GM12878 (cell line): Measurements from ENCODE around the gene CNRIP1. TPM values are rescaled to one million over a fixed set of nuclear protein-coding genes. Genes with fewer than 3 reads are reported as not detected.

Experiments
- ATAC-seq: fragments of 200-7000 bp; cut with Tn5 transposase; 3 replicates; pipeline ENCODE4 v1.9.1; 2020; ENCODE audit warnings: mild to moderate bottlenecking, moderate library complexity
- BruUV-seq: library from RNA; stranded (reverse); fragments of 400-500 nt; replicated peaks from 2 replicates; lab custom pipeline; 2021; lab: Mats Ljungman, UMichigan
- CTCF ChIA-PET: fragments of 300-600 bp; sonication (Branson Sonifier 250); formaldehyde crosslinking; extraction: SDS; loops from one replicate; lab custom pipeline; 2021; ENCODE audit warnings: inconsistent platforms; lab: Yijun Ruan, JAX
- POLR2A ChIA-PET: fragments of 350-600 bp; formaldehyde crosslinking; extraction: SDS; loops from one replicate; lab custom pipeline; 2021; ENCODE audit warnings: inconsistent platforms; lab: Charles Lee
- RAD21 ChIA-PET: fragments of 300-600 bp; sonication (Branson Sonifier 250); formaldehyde crosslinking; loops from one replicate; lab custom pipeline; 2023; ENCODE audit warnings: antibody characterized with exemption; ENCODE audit not compliant: unreplicated experiment; lab: Charles Lee
- SMC1A ChIA-PET: fragments of 300-600 bp; sonication (Branson Sonifier 250); formaldehyde crosslinking; loops from one replicate; lab custom pipeline; 2023; ENCODE audit not compliant: unreplicated experiment, uncharacterized antibody; lab: Charles Lee
- DNase-seq: peaks from one replicate; pipeline ENCODE4 v3.0.0-alpha.2; 2011; ENCODE audit warnings: low read depth, low spot score
- FAIRE-seq: peaks from 3 replicates; lab custom pipeline; 2011; peaks lifted over from hg19 to GRCh38; lab: Jason Lieb, UNC
- H2AFZ ChIP-seq: 2 replicates; pipeline ENCODE4 v1.6.0; 2011; ENCODE audit warnings: low read depth, low read length, control low read depth; ENCODE audit not compliant: control insufficient read depth
- H3K27ac ChIP-seq: 2 replicates; pipeline ENCODE4 v1.5.1; 2011; ENCODE audit warnings: control low read depth; ENCODE audit not compliant: control insufficient read depth, insufficient read depth
- H3K27me3 ChIP-seq, 2 experiments: replicated peaks in 1 of 2; 2 replicates each; pipeline versions ENCODE4 v1.6.0 to v1.6.1; 2011; ENCODE audit warnings: low read length in 1 of 2; ENCODE audit not compliant: control insufficient read depth in 2 of 2, insufficient read depth in 2 of 2
- H3K36me3 ChIP-seq, 2 experiments: 2 replicates each; pipeline ENCODE4 v1.5.1; 2011; ENCODE audit warnings: low read length in 1 of 2; ENCODE audit not compliant: control insufficient read depth in 2 of 2, insufficient read depth in 2 of 2
- H3K4me1 ChIP-seq: 2 replicates; pipeline ENCODE4 v1.6.1; 2011; ENCODE audit warnings: mild to moderate bottlenecking, low read length, moderate library complexity, mixed read lengths; ENCODE audit not compliant: control insufficient read depth, insufficient read depth
- H3K4me2 ChIP-seq: 2 replicates; pipeline ENCODE4 v1.6.0; 2011; ENCODE audit warnings: control low read depth; ENCODE audit not compliant: control insufficient read depth, insufficient read depth
- H3K4me3 ChIP-seq: fragments of 200-600 bp; sonication (generic); 2 replicates; pipeline ENCODE4 v1.5.1; 2016
- H3K79me2 ChIP-seq: 2 replicates; pipeline ENCODE4 v1.6.0; 2011; ENCODE audit warnings: low read length; ENCODE audit not compliant: control insufficient read depth, insufficient read depth
- H3K9ac ChIP-seq: 2 replicates; pipeline ENCODE4 v1.8.0; 2011; ENCODE audit warnings: low read length, control low read depth, mixed read lengths; ENCODE audit not compliant: control insufficient read depth, insufficient read depth
- H3K9me3 ChIP-seq: replicated peaks from 3 replicates; pipeline ENCODE4 v1.5.1; 2011; ENCODE audit warnings: mild to moderate bottlenecking, low read length; ENCODE audit not compliant: control insufficient read depth, insufficient read depth
- H4K20me1 ChIP-seq: 2 replicates; pipeline ENCODE4 v1.6.0; 2011; ENCODE audit not compliant: control insufficient read depth, insufficient read depth
- ATF2 ChIP-seq: IDR thresholded peaks from 2 replicates; pipeline ENCODE4 v1.6.1; 2012; ENCODE audit warnings: low read length, inconsistent platforms
- ATF3 ChIP-seq: IDR thresholded peaks from 2 replicates; pipeline ENCODE4 v1.6.1; 2011; ENCODE audit warnings: low read depth, mild to moderate bottlenecking, low read length, moderate library complexity, borderline replicate concordance; ENCODE audit errors: extremely low read depth
- CEBPB ChIP-seq, 2 experiments: fragments of 150-350 bp in 1 of 2; IDR thresholded peaks; 2 replicates each; pipeline ENCODE4 v1.6.1; 2012 to 2014; ENCODE audit warnings: low read depth in 2 of 2, low read length in 2 of 2, borderline replicate concordance in 1 of 2, inconsistent platforms in 1 of 2
- DPF2 ChIP-seq: fragments of 450-650 bp; IDR thresholded peaks from 2 replicates; pipeline ENCODE4 v1.6.1; 2017; ENCODE audit warnings: mild to moderate bottlenecking
- FOXK2 ChIP-seq: fragments of 450-650 bp; IDR thresholded peaks from 2 replicates; pipeline ENCODE4 v1.6.1; 2017; ENCODE audit warnings: mild to moderate bottlenecking, moderate library complexity
- HDAC2 ChIP-seq: fragments of 200-600 bp; sonication (generic); IDR thresholded peaks from 2 replicates; pipeline ENCODE4 v1.6.1; 2017
- PML ChIP-seq: IDR thresholded peaks from 2 replicates; pipeline ENCODE4 v1.6.1; 2012; ENCODE audit warnings: low read length, inconsistent platforms
- RUNX3 ChIP-seq: IDR thresholded peaks from 2 replicates; pipeline ENCODE4 v1.6.1; 2012; ENCODE audit warnings: low read length, inconsistent platforms
- SPI1 ChIP-seq: IDR thresholded peaks from 2 replicates; pipeline ENCODE4 v1.6.1; 2011; ENCODE audit warnings: low read depth, mild to moderate bottlenecking, low read length, moderate library complexity, borderline replicate concordance; ENCODE audit not compliant: insufficient read depth
- SRF ChIP-seq, 2 experiments: IDR thresholded peaks; 2 replicates each; pipeline ENCODE4 v1.6.1; 2011; ENCODE audit warnings: low read depth in 2 of 2, low read length in 2 of 2, mild to moderate bottlenecking in 1 of 2, moderate library complexity in 1 of 2
- STAT3 ChIP-seq: IDR thresholded peaks from 2 replicates; pipeline ENCODE4 v1.6.1; 2011; ENCODE audit warnings: low read depth, low read length, improper control_type of control experiment
- TCF3 ChIP-seq: IDR thresholded peaks from 2 replicates; pipeline ENCODE4 v1.6.1; 2012; ENCODE audit warnings: low read depth, mild to moderate bottlenecking, low read length, borderline replicate concordance; ENCODE audit not compliant: insufficient read depth
- in situ Hi-C: fragments of 300-500 bp; cut with MboI; formaldehyde crosslinking; loops from 9 replicates; pipeline ENCODE4 v1.14.3; 2018; ENCODE audit warnings: mixed read lengths
- intact Hi-C: fragments of 100-400 bp; cut with micrococcal nuclease; formaldehyde crosslinking; loops from one replicate; pipeline ENCODE4 v1.14.2; 2022; ENCODE audit not compliant: unreplicated experiment
- polyA plus RNA-seq, 11 experiments: library from polyadenylated mRNA; depleted of rRNA in 4 of 11; unstranded in 6 of 11; stranded (reverse) in 5 of 11; fragments of >200 nt; fragmentation: Nextera tagmentation in 4 of 11; fragmentation: Illumina TruSeq in 1 of 11; extraction: Ambion mirVana in 4 of 11; extraction: Trizol in 1 of 11; gene quantifications; 1 replicate in 1 of 11; 2 replicates in 10 of 11; pipeline versions ENCODE4 v1.2.1 to v1.2.3, GENCODE V29; 2011 to 2016; ENCODE audit warnings: inconsistent platforms in 2 of 11, missing spikeins in 2 of 11, low read depth in 1 of 11
- total RNA-seq, 4 experiments: library from RNA; depleted of rRNA in 3 of 4; stranded (reverse); fragments of >200 nt in 3 of 4; fragmentation: Illumina TruSeq in 1 of 4; extraction: Trizol in 1 of 4; gene quantifications; 2 replicates each; pipeline versions ENCODE4 v1.2.1 to v1.2.3, GENCODE V29; 2013 to 2021
- TF ChIP-seq, protein P1 (sequence below): fragments of 450-650 bp; IDR thresholded peaks from 2 replicates; pipeline ENCODE4 v1.6.1; 2017; ENCODE audit warnings: mild to moderate bottlenecking, low read depth, inconsistent platforms; ENCODE audit not compliant: poor library complexity, severe bottlenecking
- TF ChIP-seq, protein P2 (sequence below): IDR thresholded peaks from 2 replicates; pipeline ENCODE4 v1.6.1; 2011; ENCODE audit warnings: low read depth, low read length, improper control_type of control experiment, borderline replicate concordance
- TF ChIP-seq, protein P3 (sequence below): fragments of 450-650 bp; IDR thresholded peaks from 2 replicates; pipeline ENCODE4 v1.6.1; 2016; ENCODE audit warnings: mild to moderate bottlenecking

The CNRIP1 gene
- total and polyA plus RNA-seq, 10 of the 15 experiments (the other 5 are each of a cell fraction or from before 2014, with no cell fraction given), result not detected

GRCh38 chr2:68295516-68295915 lies 24.2 kb downstream of the CNRIP1 start:
- Histone ChIP-seq H3K36me3 (no peaks in the 10 kb centered on the region), H4K20me1 (no peaks in the 10 kb centered on the region), H3K4me3 (no peak overlapping the region), H3K9me3 (no peaks in the 10 kb centered on the region), H2AFZ (no peak overlapping the region), H3K9ac (no peak overlapping the region), H3K4me2 (no peak overlapping the region), H3K27ac (no peak overlapping the region), H3K27me3 (no peaks in the 10 kb centered on the region), H3K79me2 (no peaks in the 10 kb centered on the region), H3K4me1 (peaks cover 6% of the 10 kb centered on the region)
- ChIA-PET SMC1A (interaction anchor here (0.8 to 1.5 kb wide), 5 partner anchors 10 to 148 kb away, joined by 3 to 6 read pairs (median 4); no protein-coding TSS in a partner anchor), POLR2A (no interaction called here), RAD21 (interaction anchor here (0.5 to 1.1 kb wide), 4 partner anchors 117 to 168 kb away, joined by 3 to 6 read pairs (median 3); no protein-coding TSS in a partner anchor), CTCF (interaction anchor here (0.8 to 1.6 kb wide), 7 partner anchors 12 to 168 kb away, joined by 3 to 7 read pairs (median 4); no protein-coding TSS in a partner anchor)
- DNase-seq (no peak), FAIRE-seq (peak; percentile 41), ATAC-seq (peak; percentile 79)
- no TSS peak for BruUV-seq
- intact Hi-C loops, result no loop called here
- in situ Hi-C loops, result loop anchor here (5.0 kb wide), 1 partner anchor 147 kb away; no protein-coding TSS in a partner anchor
- TF ChIP-seq STAT3 (no peak), TCF3 (0 out of 2 replicates have a peak, but pooled peaks have one; percentile 33), RUNX3 (peak; percentile 74), DPF2 (no peak), SPI1 (peak; percentile 46; the same call in 1 of the 2 replicates), PML (no peak), ATF2 (0 out of 2 replicates have a peak, but pooled peaks have one; percentile 32), CEBPB (IDR thresholded peaks at IDR 0.05; ENCODE audit: borderline replicate concordance in 1 of 2, low read depth in 2 of 2, low read length in 2 of 2) (no peak), SRF (IDR thresholded peaks at IDR 0.05; ENCODE audit: low read depth in 2 of 2, low read length in 2 of 2) (no peak), FOXK2 (no peak), HDAC2 (no peak), ATF3 (no peak)
- TF ChIP-seq, protein P1, sequence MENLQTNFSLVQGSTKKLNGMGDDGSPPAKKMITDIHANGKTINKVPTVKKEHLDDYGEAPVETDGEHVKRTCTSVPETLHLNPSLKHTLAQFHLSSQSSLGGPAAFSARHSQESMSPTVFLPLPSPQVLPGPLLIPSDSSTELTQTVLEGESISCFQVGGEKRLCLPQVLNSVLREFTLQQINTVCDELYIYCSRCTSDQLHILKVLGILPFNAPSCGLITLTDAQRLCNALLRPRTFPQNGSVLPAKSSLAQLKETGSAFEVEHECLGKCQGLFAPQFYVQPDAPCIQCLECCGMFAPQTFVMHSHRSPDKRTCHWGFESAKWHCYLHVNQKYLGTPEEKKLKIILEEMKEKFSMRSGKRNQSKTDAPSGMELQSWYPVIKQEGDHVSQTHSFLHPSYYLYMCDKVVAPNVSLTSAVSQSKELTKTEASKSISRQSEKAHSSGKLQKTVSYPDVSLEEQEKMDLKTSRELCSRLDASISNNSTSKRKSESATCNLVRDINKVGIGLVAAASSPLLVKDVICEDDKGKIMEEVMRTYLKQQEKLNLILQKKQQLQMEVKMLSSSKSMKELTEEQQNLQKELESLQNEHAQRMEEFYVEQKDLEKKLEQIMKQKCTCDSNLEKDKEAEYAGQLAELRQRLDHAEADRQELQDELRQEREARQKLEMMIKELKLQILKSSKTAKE, result no peak
- TF ChIP-seq, protein P2, sequence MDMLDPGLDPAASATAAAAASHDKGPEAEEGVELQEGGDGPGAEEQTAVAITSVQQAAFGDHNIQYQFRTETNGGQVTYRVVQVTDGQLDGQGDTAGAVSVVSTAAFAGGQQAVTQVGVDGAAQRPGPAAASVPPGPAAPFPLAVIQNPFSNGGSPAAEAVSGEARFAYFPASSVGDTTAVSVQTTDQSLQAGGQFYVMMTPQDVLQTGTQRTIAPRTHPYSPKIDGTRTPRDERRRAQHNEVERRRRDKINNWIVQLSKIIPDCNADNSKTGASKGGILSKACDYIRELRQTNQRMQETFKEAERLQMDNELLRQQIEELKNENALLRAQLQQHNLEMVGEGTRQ, result no peak
- TF ChIP-seq, protein P3, sequence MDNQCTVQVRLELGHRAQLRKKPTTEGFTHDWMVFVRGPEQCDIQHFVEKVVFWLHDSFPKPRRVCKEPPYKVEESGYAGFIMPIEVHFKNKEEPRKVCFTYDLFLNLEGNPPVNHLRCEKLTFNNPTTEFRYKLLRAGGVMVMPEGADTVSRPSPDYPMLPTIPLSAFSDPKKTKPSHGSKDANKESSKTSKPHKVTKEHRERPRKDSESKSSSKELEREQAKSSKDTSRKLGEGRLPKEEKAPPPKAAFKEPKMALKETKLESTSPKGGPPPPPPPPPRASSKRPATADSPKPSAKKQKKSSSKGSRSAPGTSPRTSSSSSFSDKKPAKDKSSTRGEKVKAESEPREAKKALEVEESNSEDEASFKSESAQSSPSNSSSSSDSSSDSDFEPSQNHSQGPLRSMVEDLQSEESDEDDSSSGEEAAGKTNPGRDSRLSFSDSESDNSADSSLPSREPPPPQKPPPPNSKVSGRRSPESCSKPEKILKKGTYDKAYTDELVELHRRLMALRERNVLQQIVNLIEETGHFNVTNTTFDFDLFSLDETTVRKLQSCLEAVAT, result no peak
